ENCODE measurements around the gene ACER3. TPM values are rescaled to one million over a fixed set of nuclear protein-coding genes. Genes with fewer than 3 reads are reported as not detected.

ACER3 gene
- total RNA-seq, 1 experiment from 2014 or later: 7.1 TPM

DNA sequence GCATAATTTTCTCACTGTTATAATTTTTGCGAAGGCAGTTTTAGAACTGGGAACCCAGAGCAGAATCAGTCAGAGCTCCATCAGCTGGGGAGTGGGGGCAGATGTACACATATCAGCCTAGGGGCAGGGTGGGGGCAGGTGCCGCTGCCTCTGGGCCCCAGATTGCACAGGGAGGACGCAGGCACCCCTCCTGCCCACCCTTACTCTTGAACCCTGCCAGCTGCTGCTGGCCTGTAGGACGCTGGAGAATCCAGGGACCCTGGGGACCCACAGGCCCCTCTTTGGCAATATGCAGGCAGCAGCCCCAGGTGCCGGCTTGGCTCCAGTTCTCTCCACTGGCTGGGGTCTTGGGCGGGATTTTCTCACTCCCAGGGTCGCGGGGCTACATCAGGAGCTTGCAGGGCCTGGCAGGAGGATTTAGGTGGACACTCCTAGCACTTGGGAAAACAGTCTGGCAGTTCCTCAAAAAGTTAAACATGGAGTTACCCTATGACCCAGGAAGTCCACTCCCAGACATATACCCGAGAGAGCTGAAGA lies 197.3 kb downstream of the ACER3 start:
- DNase-seq (ENCODE audit: low spot score): no peak

DNA sequence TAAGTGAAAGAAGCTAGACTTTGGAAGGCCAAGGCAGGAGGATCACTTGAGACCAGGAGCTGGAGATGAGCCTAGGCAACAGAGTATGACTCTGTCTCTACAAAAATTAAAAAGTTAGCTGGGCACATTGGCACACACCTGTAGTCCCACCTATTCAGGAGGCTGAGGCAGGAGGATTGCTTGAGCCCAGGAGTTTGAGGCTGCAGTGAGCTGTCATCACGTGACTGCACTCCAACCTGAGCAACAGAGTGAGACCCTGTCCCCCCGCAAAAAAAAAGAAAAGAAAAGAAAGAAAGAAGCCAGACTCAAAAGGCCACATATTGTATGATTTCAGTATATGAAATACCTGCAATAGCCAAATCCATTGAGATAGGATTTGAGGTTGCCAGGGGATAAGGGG lies 198.2 kb downstream of the ACER3 start:
- no peak for DNase-seq (ENCODE audit: low spot score)

- no peak for DNase-seq (ENCODE audit: low spot score)
Measured at GRCh38 chr11:77059806-77060205, 199.1 kb downstream of the ACER3 start.

DNA sequence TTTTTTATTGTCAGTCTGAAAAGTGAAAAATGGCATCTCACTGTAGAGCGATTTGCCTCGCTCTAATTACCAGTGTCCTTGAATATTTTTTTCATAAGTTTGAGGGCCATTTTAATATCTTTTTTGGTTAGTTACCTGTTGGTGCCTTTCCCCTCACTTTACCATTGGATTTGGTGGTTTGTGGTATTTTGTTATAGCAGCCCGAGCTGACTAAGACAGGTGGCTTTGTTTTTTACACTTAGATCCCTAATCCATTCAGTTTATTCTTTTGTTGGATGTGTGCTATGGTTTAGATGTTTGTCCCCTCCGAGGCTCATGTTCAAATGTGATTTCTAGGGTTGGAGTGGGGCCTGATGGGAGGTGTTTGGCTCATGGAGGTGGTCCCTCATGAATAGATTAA lies 199.5 kb downstream of the ACER3 start:
- DNase-seq (ENCODE audit: low spot score): no peak

- peak; percentile 47 for DNase-seq (ENCODE audit: low spot score)
Measured at GRCh38 chr11:77061258-77061657, 200.5 kb downstream of the ACER3 start.

DNA sequence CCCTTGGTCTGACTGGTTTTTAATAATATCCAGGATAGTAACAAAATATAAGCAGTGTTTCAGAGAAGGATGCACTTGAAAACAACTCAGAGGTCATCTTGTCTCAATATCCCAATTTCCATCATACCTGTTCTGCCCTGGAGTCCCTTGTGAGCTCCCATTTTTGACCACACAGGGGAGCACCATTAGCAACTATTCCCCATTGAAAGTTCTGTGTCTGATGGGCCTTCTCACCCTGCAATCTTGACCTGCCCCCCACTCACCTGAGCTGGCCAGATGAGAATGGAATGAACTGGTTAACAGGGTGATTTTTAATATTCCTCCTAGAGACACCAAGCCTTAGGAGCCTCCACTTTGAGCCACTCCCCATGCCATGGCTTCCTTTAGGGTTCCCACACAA lies 202.2 kb downstream of the ACER3 start:
- DNase-seq (ENCODE audit: low spot score): peak; percentile 56

- DNase-seq (ENCODE audit: low spot score): peak; percentile 54
Measured at GRCh38 chr11:77063407-77063806, 202.7 kb downstream of the ACER3 start.

DNA sequence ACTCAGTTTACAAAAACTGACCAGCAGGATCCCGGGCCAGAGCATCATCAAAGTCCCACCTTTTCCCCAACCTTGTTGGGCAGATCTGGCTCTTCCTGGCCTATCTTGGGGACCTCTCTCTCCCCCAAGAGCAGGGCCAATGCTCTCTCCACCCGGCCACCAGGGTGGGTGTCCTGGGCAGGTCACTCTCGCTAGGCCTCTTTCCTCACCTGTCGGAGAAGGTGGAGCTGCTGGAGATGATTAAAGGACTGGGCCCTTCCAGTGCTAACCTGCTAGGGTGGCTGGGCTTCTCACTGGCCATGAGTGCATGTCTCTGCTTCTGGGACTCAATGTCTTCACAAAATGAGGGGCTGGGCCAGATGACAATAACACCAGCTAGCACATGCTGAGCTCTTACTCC lies 203.1 kb downstream of the ACER3 start:
- DNase-seq (ENCODE audit: low spot score): no peak

GRCh38 chr11:77064648-77065217 lies 204.0 kb downstream of the ACER3 start:
- DNase-seq (ENCODE audit: low spot score): no peak

GRCh38 chr11:77065878-77066228 lies 205.1 kb downstream of the ACER3 start:
- DNase-seq (ENCODE audit: low spot score): no peak

- peak; percentile 95 for DNase-seq (ENCODE audit: low spot score)
Measured at GRCh38 chr11:77066229-77067042, 205.7 kb downstream of the ACER3 start, which contains the start of gene CAPN5. CAPN5 (plus strand) TSS chr11:77066971; CDS start chr11:77084887, 17,916 bp downstream.

GRCh38 chr11:77067861-77068443 lies 207.2 kb downstream of the ACER3 start:
- no peak for DNase-seq (ENCODE audit: low spot score)

GRCh38 chr11:77068457-77069335 lies 208.0 kb downstream of the ACER3 start:
- no peak for DNase-seq (ENCODE audit: low spot score)

DNA sequence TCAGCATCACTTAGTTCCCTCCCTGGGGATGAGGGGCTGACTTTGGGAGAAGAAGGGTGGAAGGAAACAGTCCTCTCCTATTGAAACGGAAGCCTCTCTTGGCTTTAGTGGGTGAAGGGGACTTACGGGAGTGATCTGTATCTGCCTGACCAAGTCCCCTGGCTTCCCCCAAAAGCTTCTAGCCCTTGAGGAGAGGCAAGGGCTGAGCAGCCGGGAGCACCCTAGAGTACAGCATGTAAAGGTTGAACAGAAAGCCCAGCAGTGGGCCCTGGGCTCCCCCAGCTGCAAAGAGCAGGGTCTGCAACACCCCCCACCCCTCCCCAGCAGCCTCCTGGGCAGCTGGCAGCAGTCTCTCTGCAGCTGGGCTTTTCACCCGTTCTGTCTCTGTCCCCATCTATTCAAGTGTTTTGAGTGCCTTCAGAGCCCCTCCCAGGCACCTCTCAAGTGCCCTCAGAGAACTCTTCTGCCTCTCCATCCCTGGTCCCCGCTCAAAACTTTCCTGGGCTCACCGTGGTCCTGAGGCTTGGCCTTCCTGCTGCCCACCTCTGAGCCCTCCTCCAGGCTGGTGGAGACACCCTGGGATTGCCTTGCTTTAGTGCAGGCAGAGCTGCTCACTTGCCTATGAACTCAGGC lies 208.7 kb downstream of the ACER3 start:
- no peak for DNase-seq (ENCODE audit: low spot score)

DNA sequence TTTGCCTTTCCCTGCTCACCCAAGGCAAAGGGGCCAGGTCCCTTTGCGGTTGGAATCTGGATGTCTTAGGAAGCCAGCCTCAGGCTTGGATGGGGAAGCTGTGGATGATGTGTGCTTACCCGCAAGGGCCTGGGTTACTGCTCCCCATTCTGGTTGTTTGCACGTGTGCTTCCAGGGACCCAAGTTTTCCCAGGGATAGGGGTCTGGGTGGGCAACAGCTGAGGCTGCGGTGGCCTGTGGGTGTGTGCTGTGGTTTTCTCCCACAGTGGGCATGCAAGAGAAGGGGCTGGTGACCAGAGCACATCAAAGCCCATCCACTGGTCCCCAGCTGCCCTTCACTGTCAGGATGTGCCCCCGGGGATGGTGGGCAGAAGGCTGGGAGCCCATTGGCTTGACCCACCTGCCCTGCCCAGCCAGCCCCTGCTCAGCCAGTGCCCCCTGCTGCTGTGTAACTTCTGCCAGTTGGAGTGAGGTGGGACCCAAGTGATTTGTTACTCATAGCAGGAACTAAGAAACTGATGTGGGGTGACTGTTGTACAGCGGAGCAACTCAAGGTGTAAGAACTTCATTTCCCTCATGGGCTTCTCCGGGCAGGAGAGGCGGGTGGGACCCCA lies 209.4 kb downstream of the ACER3 start:
- DNase-seq (ENCODE audit: low spot score): no peak

GRCh38 chr11:77071077-77071476 lies 210.4 kb downstream of the ACER3 start:
- DNase-seq (ENCODE audit: low spot score): no peak

DNA sequence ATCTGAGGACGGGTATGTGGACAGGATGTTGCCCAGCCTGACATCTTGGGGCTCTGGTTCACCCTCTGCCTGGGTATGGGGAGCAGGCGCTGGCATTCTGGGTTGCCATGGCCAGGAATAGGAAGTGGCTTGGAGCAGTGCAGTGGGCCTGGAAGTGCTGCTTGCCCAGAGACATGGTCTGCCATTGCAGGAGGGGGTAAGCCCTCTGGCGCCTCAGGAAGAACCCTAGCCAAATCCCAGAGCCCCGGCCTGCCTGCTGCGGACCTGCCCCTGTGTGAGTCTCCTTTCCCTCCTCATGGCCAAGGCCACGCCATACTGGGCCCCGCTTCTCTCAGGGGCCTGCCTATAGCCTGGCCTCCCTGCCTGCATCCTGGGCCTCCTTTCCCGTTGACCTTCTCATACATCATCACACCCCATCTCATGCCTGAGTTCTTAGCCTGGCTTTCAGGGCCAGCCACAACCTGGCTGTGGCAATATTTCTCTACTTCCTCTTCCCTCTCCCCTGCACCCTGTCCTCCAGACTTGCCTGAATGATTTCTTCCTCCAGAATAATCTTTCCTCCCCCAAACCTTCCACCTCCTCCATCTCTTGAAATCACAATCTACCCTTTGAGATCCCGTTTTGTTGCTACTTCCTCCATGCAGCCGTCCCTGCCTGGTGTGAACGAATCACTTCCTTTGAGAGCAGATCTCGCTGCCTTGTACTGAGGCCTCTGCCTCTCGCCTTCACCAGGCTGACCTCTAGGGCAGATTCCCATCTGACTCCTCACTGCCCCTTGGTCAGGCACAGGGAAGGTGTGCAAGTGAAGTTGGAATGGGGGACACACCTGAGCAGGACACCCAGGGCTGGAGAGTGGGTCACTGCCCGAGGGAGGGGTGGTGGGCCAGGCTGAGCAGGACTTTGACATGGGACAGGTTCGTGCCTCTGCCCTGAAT lies 211.2 kb downstream of the ACER3 start:
- no peak for DNase-seq (ENCODE audit: low spot score)

DNA sequence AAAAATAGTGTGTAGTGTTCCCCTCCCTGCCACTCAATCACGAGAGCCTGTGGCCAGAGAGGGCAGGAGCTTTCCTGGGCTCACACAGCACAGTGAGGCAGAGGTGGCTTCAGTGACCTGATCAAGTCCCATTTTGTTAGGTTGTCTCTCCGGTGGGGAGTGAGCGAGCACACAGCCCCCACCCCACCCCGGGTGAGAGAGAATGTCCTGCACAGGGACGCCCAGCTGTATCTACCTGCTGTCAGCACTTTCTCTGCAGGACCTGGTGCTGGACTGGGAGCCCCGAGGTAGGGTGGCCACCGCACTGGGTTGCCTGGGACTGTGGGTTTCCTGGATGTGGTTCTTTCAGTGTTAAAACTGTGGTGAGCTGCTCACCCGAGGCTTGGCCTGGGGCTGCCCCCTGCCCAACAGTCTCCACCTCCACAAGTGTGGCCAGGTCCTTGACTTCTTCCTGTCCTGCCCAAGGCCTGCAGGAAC lies 212.2 kb downstream of the ACER3 start:
- DNase-seq (ENCODE audit: low spot score): no peak

DNA sequence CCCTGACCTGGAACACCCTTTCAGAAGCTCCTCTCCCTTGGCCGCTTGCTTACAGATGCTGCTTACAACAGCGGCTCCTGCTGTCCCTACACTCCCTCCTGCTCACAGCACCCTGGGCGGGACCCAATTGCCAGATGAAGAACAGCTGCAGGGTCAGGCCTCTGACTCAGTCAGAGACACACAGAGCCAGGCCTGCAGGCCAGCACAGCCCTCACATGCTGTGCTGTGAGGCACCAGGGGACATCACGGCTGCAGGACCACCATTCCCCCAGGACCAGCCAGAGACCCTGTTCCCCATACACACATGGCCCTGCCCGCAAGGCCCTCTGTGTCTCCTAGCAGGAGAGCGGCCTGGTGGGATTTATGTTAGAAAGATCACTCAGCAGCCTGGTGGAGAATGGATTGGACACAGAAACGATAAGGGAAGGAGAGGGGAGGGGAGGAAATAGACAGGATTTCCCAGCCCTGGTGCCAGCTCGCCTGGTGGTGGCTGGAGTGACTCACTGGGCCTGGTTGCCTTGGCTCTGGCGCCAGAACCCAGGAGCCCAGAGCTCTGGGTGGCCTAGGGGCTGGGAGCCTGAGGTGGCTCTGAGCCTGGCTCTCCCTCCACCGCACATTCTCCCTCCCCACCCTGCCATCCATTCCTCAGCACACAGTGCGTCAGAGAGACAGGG lies 212.7 kb downstream of the ACER3 start:
- peak; percentile 89 for DNase-seq (ENCODE audit: low spot score)
